HL-60 (cell line): ENCODE data around the gene KLK5.

Experiments
- CTCF ChIP-seq: IDR thresholded peaks from one replicate; pipeline ENCODE4 v1.5.1; 2011; ENCODE audit warnings: low read length, control low read depth, inconsistent platforms; ENCODE audit not compliant: insufficient read depth
- TF ChIP-seq, protein P1 (sequence below): IDR thresholded peaks from 2 replicates; pipeline ENCODE4 v1.6.1; 2012; ENCODE audit warnings: low read depth; ENCODE audit not compliant: insufficient replicate concordance

DNA sequence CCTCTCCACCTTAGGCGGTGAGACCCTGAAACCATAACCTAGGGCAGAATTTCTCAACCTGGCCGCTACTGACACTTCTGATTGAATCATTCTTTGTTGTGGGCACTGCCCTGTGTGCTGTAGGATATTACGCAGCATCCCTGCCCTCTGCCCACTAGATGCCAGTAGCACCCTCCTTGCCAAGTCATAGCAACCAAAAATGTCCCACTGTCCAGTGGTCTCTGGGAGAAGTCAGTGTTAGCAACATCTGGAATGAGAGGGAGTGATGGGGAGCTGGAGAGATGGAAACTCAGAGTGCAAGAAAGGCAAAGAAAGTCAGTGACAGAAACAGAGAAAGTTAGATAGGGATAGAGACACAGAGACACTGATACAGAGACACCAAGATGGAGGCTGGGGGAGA lies 55.2 kb downstream of the KLK5 start:
- no peak for TF ChIP-seq CTCF
- TF ChIP-seq, protein P1, sequence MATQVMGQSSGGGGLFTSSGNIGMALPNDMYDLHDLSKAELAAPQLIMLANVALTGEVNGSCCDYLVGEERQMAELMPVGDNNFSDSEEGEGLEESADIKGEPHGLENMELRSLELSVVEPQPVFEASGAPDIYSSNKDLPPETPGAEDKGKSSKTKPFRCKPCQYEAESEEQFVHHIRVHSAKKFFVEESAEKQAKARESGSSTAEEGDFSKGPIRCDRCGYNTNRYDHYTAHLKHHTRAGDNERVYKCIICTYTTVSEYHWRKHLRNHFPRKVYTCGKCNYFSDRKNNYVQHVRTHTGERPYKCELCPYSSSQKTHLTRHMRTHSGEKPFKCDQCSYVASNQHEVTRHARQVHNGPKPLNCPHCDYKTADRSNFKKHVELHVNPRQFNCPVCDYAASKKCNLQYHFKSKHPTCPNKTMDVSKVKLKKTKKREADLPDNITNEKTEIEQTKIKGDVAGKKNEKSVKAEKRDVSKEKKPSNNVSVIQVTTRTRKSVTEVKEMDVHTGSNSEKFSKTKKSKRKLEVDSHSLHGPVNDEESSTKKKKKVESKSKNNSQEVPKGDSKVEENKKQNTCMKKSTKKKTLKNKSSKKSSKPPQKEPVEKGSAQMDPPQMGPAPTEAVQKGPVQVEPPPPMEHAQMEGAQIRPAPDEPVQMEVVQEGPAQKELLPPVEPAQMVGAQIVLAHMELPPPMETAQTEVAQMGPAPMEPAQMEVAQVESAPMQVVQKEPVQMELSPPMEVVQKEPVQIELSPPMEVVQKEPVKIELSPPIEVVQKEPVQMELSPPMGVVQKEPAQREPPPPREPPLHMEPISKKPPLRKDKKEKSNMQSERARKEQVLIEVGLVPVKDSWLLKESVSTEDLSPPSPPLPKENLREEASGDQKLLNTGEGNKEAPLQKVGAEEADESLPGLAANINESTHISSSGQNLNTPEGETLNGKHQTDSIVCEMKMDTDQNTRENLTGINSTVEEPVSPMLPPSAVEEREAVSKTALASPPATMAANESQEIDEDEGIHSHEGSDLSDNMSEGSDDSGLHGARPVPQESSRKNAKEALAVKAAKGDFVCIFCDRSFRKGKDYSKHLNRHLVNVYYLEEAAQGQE = no peak
